GM21723 (cell line): ENCODE results near the gene BAHCC1.
"Not testable (repeated sequence)": the region's sequence is repeated elsewhere in the genome, so short reads cannot be mapped to it uniquely, and the experiment has no call there.

Experiments used
- ATAC-seq: cut with Tn5 transposase; IDR thresholded peaks from one replicate; pipeline ENCODE4 v1.9.1; 2021; ENCODE audit warnings: mild to moderate bottlenecking, moderate library complexity; ENCODE audit not compliant: unreplicated experiment

Gene BAHCC1

DNA sequence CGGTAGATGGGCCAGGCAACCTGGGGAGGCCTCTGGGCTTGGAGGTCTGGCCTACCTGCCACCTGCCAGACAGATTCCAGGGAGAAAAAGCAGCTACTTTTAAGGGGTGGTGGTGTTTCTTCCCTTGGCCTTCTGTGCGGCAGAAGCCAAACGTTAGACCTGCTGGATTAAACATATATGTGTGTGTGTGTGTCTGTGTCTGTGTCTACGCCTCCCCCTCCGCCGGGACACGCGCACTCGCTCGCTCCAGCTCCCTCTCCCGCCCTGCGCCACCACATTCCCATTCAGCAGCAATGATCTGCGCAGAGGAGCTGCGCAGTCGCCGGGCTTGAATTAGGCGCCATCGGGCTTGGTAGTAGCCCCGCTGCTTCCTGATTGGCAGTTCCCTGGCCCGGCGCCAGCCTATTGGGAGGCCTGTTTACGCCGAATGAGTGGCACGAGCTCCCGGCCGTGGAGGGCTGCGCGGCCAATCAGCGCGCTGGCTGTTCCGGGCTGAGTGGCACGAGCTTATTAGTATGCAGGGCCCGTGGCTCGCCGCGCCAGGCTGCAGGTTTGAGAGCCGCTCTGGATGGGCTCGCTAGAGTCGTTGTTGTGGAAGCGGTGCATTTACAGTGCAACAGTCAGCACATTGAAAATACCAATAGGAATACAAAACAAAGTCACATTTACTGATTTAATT lies at the start of gene BAHCC1:
Gene BAHCC1, plus strand, starts transcription at position 537 of the 679 bp plus-strand sequence. CDS start 4,283 bp downstream, outside the sequence.
- no peak for ATAC-seq

- peak; percentile 64 for ATAC-seq
These were observed 49.0 kb upstream of the BAHCC1 start for GRCh38 chr17:81346090-81346907.

DNA sequence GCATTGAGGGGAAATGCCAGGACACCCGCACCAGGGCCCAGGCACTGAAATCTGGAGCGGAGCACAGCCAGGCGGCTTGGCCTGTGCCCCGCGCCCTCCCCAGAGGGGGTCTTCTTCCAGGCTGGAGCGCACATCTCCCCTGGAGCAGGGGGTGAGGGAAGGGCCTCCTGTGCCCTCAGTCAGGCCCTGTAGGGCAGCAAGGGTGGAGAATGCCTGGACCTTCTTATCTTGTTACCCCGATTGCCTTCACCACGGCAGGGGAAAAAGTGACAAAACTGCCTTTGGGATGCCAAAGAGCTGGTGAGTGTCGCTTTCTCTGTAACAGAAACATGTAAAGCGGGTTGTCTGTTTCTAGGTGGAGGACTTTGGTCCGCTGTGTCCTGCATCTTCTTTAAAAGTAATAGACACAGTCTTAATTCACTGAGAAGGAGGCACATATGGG lies 48.3 kb upstream of the BAHCC1 start:
- no peak for ATAC-seq

DNA sequence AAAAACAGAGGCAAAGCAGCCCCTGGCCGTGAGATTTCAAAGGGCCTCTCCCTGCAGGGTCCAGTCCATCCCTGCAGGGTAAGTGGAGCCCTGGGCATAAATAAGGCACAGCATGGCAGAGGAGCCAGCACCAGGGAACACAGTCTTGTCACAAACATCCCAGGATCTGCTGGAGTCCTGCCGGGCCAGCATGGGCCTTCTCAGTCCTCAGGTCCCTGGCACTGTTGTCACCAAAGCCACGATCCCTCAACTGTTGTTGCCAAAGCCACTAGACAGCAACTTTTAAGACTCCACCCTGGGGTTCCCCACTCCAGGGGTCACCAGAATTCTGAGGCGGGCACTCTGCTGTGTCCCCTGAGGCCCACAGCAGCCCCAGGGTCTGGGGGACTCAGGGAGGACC lies 47.8 kb upstream of the BAHCC1 start:
- no peak for ATAC-seq

- ATAC-seq = no peak
These were observed 46.9 kb upstream of the BAHCC1 start for GRCh38 chr17:81348097-81349055.

DNA sequence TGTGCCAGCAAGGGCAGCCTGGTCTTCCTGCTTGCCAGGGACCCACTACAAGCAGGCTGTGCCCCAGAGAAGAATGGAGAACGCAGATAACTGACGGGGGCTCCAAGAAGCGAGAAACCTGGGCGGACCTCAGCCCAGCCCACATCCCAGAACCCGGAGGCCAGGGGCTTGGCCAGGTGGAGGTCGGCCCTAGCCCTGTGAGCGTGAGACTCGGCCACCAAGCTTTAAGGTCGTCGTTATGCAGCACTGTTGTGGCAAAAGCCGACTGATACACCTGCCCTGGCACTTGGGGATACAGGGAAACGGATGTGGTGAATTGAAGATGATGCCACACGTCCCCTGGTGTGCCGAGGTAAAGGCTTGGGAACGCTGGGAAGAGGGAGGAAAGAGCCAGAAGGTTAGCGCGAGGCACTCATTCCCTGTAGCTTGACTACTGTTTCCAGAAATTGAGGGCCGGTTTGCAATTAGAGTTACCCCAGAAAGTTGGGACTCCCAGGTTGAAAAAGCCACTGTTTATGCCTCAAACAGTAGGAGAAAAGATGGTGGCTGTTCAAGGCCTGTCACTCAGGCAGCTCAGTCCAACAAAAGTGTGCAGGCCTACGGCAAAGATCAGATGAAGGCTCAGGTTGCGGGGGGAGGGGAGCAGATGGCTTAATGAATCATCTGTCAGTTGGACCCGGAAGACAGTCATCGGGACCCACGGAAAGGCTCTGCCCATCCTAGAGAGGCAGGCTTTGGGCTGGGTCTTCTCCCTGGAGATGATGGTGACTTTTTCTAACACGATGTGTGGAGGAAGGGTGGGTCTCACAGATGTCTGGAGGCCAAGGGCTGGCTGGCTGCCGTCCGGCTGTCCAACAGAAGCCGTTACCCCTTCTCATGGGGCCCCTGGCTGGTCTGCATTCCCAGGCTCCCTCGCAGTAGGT lies 45.6 kb upstream of the BAHCC1 start:
- no peak for ATAC-seq

DNA sequence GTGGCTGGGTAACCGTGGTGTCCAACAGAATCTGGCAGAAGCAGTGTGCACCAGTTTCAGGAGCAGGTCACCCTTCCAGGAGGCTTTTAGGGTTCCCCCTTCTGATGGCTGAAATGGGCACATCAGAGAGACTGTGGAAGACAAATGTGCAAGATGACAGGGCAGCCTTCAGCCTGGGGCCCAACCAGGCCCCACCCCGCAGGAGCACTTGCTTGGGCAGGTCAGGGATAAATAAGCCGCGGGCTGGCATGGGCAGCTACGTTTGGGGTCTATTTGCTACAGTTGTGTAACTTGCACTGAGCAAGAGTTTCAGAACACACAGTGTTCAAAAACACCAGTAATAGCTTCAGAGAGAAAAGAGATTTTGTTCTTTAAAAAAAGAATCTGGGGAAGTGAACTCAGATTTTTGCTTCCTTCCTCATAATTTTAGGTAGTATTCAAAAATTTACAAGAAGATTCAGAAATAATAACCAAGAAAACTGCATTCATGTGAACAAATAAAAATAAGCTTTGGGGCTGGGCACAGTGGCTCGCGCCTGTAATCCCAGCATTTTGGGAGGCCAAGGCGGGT lies 44.9 kb upstream of the BAHCC1 start:
- no peak for ATAC-seq

DNA sequence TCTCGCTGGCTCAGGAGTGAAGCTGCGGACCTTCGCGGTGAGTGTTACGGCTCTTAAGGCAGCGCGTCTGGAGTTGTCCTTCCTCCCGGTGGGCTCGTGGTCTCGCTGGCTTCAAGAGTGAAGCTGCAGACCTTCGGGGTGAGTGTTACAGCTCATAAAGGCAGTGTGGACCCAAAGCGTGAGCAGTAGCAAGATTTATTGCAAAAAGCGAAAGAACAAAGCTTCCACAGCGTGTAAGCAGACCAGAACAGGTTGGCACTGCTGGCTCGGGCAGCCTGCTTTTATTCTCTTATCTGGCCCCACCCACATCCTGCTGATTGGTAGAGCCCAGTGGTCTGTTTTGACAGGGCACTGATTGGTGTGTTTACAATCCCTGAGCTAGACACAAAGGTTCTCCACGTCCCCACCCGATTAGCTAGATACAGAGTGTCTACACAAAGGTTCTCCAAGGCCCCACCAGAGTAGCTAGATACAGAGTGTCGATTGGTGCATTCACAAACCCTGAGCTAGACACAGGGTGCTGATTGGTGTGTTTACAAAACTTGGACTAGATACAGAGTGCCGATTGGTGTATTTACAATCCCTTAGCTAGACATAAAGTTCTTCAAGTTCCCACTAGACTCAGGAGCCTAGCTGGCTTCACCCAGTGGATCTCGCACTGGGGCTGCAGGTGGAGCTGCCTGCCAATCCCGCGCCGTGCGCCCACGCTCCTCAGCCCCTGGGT lies 43.8 kb upstream of the BAHCC1 start:
- ATAC-seq = not testable (repeated sequence)

DNA sequence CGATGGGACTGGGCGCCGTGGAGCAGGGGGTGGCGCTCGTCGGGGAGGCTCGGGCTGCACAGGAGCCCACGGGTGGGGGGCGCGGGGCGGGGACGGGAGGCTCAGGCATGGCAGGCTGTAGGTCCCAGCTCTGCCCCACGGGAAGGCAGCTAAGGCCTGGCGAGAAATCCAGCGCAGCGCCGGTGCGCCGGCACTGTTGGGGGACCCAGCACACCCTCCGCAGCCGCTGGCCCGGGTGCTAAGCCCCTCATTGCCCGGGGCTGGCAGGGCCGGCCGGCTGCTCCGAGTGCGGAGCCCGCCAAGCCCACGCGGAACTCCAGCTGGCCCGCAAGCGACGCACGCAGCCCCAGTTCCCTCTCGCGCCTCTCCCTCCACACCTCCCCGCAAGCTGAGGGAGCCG lies 43.2 kb upstream of the BAHCC1 start:
- ATAC-seq = not testable (repeated sequence)

DNA sequence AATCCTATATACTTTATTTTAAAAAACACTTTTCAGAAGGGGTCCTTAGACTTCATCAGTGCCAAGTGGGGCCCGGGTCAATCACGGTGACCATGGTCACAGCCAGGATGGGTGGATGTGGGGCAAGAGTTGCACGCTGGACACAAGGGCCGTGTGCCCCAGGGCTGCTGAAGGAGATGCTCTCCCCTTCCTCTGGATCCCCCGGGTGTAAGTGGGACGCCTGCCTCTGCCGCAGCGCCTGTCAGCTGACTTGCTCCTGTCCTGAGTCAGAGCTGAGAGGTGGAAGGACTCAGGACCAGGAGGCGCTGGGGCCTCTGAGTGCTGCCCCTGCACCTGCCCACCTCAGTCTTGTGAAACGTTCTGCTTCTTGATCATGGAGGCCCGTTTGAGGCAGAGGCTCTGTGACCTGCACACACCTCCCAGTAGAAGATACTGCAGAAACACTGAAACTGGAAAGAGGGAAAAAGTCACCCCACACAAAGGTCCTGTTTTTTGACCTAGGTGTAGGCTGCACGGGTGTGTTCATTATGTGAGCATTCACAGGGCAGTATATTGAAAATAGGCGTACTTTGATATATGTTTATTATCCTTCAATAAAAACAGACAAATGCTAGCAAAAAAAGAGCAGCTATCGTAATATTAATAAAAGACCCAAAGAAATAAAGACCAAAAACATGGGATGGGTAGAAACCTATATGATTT lies 40.9 kb upstream of the BAHCC1 start:
- no peak for ATAC-seq

DNA sequence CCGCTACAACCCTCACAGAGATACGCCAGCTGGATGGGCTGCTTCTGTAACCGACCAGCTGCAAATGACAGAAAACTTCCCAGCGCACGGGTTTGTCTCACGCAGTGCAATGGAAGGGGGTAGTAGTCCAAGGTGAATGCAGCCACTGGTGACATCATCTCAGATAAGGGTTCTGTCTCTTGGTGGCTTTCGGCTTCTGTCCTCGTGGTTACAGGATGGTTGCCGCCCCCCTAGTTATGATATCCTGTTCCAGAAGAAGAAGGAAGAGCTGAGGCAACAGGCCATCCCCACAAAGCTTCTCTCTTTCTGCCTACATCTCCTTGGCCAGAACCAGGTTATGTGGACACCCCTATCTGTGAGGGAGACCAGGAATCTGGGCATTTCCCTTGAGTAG lies 40.3 kb upstream of the BAHCC1 start:
- no peak for ATAC-seq

- ATAC-seq = no peak
These were observed 36.0 kb upstream of the BAHCC1 start for GRCh38 chr17:81359218-81359617.

- not testable (repeated sequence) for ATAC-seq
These were observed 33.3 kb upstream of the BAHCC1 start for GRCh38 chr17:81362001-81362400.

DNA sequence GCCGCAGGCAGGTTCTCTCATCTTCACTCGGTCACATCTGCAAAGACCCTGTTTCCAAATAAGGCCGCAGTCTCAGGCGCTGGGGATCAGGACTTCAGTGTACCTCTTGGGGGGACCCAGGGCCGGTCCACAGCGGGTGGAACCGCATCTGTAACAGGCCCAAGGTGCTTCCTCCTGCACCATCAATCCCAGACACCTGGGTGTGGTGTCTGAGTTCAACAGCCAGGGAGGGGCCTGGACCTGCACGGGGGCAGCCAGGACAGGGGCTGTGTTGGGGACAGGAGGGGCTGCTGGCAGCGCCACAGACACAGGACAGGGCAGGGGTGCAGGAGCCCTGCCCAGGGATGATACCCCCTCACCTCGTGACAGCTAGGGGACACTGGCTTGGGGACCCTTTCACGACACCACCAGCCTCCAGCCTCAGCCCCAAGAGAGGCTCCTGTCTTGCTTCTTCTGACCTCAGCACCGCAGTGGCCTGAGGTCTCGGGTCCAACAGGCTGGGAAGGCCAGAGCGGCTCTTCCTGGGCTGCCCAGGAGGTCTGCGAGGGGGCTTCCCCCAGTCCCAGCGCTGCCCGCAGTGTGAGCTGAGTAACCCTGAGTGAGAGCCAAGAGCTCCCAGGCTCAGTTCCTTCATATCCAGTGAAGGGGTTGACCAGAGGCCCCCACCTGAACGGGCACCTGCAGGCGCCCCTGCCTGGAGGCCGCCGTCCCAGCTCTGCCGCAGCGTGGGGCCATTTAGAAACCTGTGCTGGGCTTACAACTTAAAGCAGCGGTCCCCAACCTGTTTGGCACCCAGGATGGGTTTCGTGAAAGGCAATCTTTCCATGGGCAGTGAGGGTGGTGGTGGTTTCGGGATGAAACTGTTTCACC lies 30.7 kb upstream of the BAHCC1 start:
- no peak for ATAC-seq

- no peak for ATAC-seq
These were observed 30.1 kb upstream of the BAHCC1 start for GRCh38 chr17:81365148-81365600.

DNA sequence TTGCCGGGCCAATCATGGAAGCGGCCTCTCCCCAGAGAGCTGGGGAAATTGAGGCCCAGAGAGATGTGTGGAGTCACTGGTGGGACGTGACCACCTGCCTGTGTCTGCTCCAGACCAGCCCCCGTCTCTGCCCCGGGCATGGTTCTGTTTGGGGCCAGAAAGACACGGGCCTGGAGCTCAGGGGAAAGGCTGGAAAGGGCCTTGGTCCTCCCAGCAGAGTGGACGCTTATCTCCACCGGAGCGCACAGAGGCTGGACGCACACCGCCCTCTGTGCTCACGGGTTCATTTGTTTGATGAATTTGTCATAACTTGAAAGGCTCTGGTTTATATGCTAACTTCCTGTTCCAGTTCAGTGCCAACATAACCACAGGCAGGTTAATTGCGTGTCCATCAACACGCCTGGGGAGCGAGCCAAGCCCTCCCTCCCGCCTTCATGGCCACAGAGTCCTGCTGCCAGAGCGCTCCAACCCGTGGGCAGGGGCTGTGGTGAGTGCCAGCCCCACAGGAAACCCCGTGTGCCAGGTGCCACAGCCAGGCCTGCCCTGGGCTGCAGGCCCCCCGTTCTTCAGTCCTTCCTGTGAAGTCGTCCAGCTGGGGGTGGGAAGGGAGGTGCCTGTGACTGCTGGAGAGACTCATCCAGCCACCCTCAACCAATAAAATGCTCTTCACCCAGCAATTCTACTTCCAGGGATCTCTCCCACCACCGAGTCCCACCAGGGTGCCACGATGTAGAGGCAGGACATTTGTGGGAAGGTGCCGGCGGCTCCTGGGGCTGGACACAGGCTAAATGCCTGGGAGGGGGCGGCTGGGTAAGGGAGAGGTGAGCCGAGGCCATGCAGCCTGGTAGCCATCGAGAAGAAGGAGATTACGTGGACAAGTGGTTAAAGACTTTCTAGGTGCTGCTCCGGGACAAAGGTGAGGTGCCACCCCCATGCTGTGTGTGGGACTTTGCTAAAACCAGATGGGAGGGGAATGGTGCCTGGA lies 29.4 kb upstream of the BAHCC1 start:
- no peak for ATAC-seq
